Upper lobe of left lung (tissue), 4 donors: ENCODE data around the gene KCNMA1.

ENCODE experiments used
- CTCF ChIP-seq, 6 experiments: fragments of 450-650 bp in 4 of 6; fragments of 200-600 bp in 2 of 6; sonication (generic) in 2 of 6; IDR thresholded peaks; one replicate each; pipeline ENCODE4 v1.5.1; 2016 to 2019; ENCODE audit warnings: antibody characterized with exemption in 6 of 6
- POLR2AphosphoS5 ChIP-seq, 2 donors: sonication (generic); formaldehyde crosslinking; IDR thresholded peaks; one replicate each; pipeline ENCODE4 v1.5.1; 2017; ENCODE audit warnings: antibody characterized with exemption in 2 of 2

- TF ChIP-seq POLR2AphosphoS5 (IDR thresholded peaks at IDR 0.05) (no peak), CTCF (IDR thresholded peaks at IDR 0.05) (no peak)
Observed at GRCh38 chr10:77680811-77681210, 43.2 kb upstream of the KCNMA1 start.
